K562 (cell line): ENCODE data around the gene ZNF750. TPM values are rescaled to one million over a fixed set of nuclear protein-coding genes. Genes with fewer than 3 reads are reported as not detected.
A peak's percentile ranks its signal among the peaks of the same experiment; 100 is the strongest.

Experiments
- BCOR ChIP-seq: fragments of 450-650 bp; IDR thresholded peaks from 2 replicates; pipeline ENCODE4 v1.6.1; 2016
- CXXC5 ChIP-seq: fragments of 250-450 bp; sonication (Bioruptor Pico); IDR thresholded peaks from 2 replicates; pipeline ENCODE4 v1.8.0; 2022; ENCODE audit warnings: inconsistent platforms, mild to moderate bottlenecking, moderate library complexity
- KDM1A ChIP-seq, 2 experiments: fragments of 450-650 bp; IDR thresholded peaks; 2 replicates each; pipeline ENCODE4 v1.6.1; 2016; ENCODE audit warnings: mild to moderate bottlenecking in 2 of 2
- KLF16 ChIP-seq: IDR thresholded peaks from 2 replicates; pipeline ENCODE4 v1.6.1; 2016; ENCODE audit warnings: antibody characterized with exemption
- LCOR ChIP-seq: sonication (generic); formaldehyde crosslinking; IDR thresholded peaks from 2 replicates; pipeline ENCODE4 v1.8.0; 2022; ENCODE audit warnings: mild to moderate bottlenecking, missing genetic modification reagents
- MAZ ChIP-seq, 2 experiments: fragments of 450-650 bp in 1 of 2; sonication (generic) in 1 of 2; formaldehyde crosslinking; IDR thresholded peaks in 1 of 2; conservative IDR thresholded peaks in 1 of 2; 2 replicates each; pipeline versions ENCODE4 v1.4.0 to v1.5.0; 2020; ENCODE audit warnings: mild to moderate bottlenecking in 1 of 2, missing genetic modification reagents in 1 of 2
- NCOA6 ChIP-seq: fragments of 450-650 bp; IDR thresholded peaks from 2 replicates; pipeline ENCODE4 v1.6.1; 2017; ENCODE audit warnings: mild to moderate bottlenecking
- PKNOX1 ChIP-seq: fragments of 450-650 bp; IDR thresholded peaks from 2 replicates; pipeline ENCODE4 v1.6.1; 2016
- RAD21 ChIP-seq, 2 experiments: fragments of 250-450 bp in 1 of 2; fragments of 450-650 bp in 1 of 2; sonication (Bioruptor Pico) in 1 of 2; formaldehyde crosslinking in 1 of 2; IDR thresholded peaks in 1 of 2; conservative IDR thresholded peaks in 1 of 2; 2 replicates each; pipeline versions ENCODE4 v1.4.0 to v1.8.0; 2020 to 2022; ENCODE audit warnings: mild to moderate bottlenecking in 2 of 2, moderate library complexity in 1 of 2
- SNAPC5 ChIP-seq: fragments of 250-450 bp; sonication (Bioruptor Pico); IDR thresholded peaks from 2 replicates; pipeline ENCODE4 v1.8.0; 2021; ENCODE audit warnings: moderate library complexity, mild to moderate bottlenecking, inconsistent platforms
- SOX6 ChIP-seq: fragments of 450-650 bp; IDR thresholded peaks from 2 replicates; pipeline ENCODE4 v1.6.1; 2014; ENCODE audit warnings: mild to moderate bottlenecking
- TAF9B ChIP-seq: fragments of 450-650 bp; IDR thresholded peaks from 2 replicates; pipeline ENCODE4 v1.6.1; 2018; ENCODE audit warnings: mild to moderate bottlenecking; ENCODE audit not compliant: partially characterized antibody
- THAP12 ChIP-seq: fragments of 250-450 bp; sonication (Bioruptor Pico); IDR thresholded peaks from 2 replicates; pipeline ENCODE4 v1.9.0; 2021; ENCODE audit warnings: mild to moderate bottlenecking, inconsistent platforms
- UBTF ChIP-seq, 2 experiments: IDR thresholded peaks; 2 replicates each; pipeline ENCODE4 v1.6.1; 2012; ENCODE audit warnings: improper control_type of control experiment in 2 of 2, low read depth in 2 of 2, low read length in 2 of 2, borderline replicate concordance in 1 of 2
- ZBTB33 ChIP-seq: sonication (generic); formaldehyde crosslinking; IDR thresholded peaks from 2 replicates; pipeline ENCODE4 v1.8.1; 2023; ENCODE audit warnings: mild to moderate bottlenecking, missing genetic modification reagents
- ZNF143 ChIP-seq: sonication (generic); formaldehyde crosslinking; IDR thresholded peaks from 2 replicates; pipeline ENCODE4 v1.9.0; 2022; ENCODE audit warnings: mild to moderate bottlenecking, missing genetic modification reagents
- ZNF277 ChIP-seq: fragments of 250-450 bp; sonication (Bioruptor Pico); IDR thresholded peaks from 2 replicates; pipeline ENCODE4 v1.8.0; 2022; ENCODE audit warnings: inconsistent platforms, mild to moderate bottlenecking, moderate library complexity, borderline replicate concordance
- ZNF77 ChIP-seq: fragments of 250-450 bp; sonication (Bioruptor Pico); IDR thresholded peaks from 2 replicates; pipeline ENCODE4 v1.5.0; 2020
- polyA plus RNA-seq, 8 experiments: library from polyadenylated mRNA; depleted of rRNA in 4 of 8; stranded (reverse) in 5 of 8; unstranded in 3 of 8; fragments of >200 nt; fragmentation: Nextera tagmentation in 2 of 8; fragmentation: Illumina TruSeq in 1 of 8; extraction: Ambion mirVana in 2 of 8; extraction: Trizol in 1 of 8; gene quantifications; 2 replicates each; pipeline versions ENCODE4 v1.2.1 to v1.2.3, GENCODE V29; 2011 to 2014; ENCODE audit warnings: inconsistent platforms in 1 of 8, missing spikeins in 1 of 8
- total RNA-seq, 7 experiments: library from RNA; depleted of rRNA in 6 of 7; stranded (reverse); fragments of >200 nt in 6 of 7; fragmentation: Illumina TruSeq in 2 of 7; extraction: Trizol in 2 of 7; gene quantifications; 2 replicates each; pipeline versions ENCODE4 v1.2.1 to v1.2.3, GENCODE V29; 2011 to 2021; ENCODE audit warnings: low replicate concordance in 1 of 7

Gene ZNF750
- total and polyA plus RNA-seq, 9 of the 15 experiments (the other 6 are each of a cell fraction or from before 2014, with no cell fraction given), result not detected

GRCh38 chr17:82876602-82877379 is 37.0 kb upstream of the ZNF750 start (continued):
- TF ChIP-seq THAP12 (CRISPR knock-in tag), result no peak
- TF ChIP-seq ZNF77 (CRISPR knock-in tag), result no peak
- TF ChIP-seq ZNF277 (CRISPR knock-in tag), result no peak
- peak; percentile 8; the same call in 1 of the 2 replicates for TF ChIP-seq BCOR
- no peak for TF ChIP-seq SNAPC5 (CRISPR knock-in tag)
- TF ChIP-seq CXXC5 (CRISPR knock-in tag), result peak; percentile 32; the same call in 1 of the 2 replicates
- TF ChIP-seq KLF16, result 0 out of 2 replicates have a peak, but pooled peaks have one; percentile 11
- 0 out of 2 replicates have a peak, but pooled peaks have one; percentile 56 for TF ChIP-seq LCOR (CRISPR knock-in tag)
- TF ChIP-seq NCOA6, result no peak
- TF ChIP-seq ZBTB33 (CRISPR knock-in tag), result peak; percentile 53
- TF ChIP-seq RAD21 (CRISPR knock-in tag; conservative IDR thresholded peaks at IDR 0.05 in 1 of 2, IDR thresholded peaks at IDR 0.05 in 1 of 2), result peak; percentile 68 to 76
- TF ChIP-seq KDM1A (IDR thresholded peaks at IDR 0.05), result no peak
- TF ChIP-seq ZNF143 (CRISPR knock-in tag), result no peak
- TF ChIP-seq MAZ (CRISPR knock-in tag; conservative IDR thresholded peaks at IDR 0.05 in 1 of 2, IDR thresholded peaks at IDR 0.05 in 1 of 2), result peak in 1 of 2 experiments; percentile 28; a peak in 1 of 4 replicates
- TF ChIP-seq TAF9B, result no peak
- TF ChIP-seq UBTF (IDR thresholded peaks at IDR 0.05; ENCODE audit: borderline replicate concordance in 1 of 2, low read depth in 2 of 2, low read length in 2 of 2), result peak; percentile 69 to 97; a peak in 3 of 4 replicates
- peak; percentile 53; the same call in 1 of the 2 replicates for TF ChIP-seq PKNOX1
- no peak for TF ChIP-seq SOX6
